Neural progenitor cell (in vitro differentiated cells): ENCODE data around the gene AEN.

Source experiments
- CTCF ChIP-seq: fragments of 200-600 bp; sonication (generic); IDR thresholded peaks from 2 replicates; pipeline ENCODE4 v1.5.1; 2017; ENCODE audit warnings: antibody characterized with exemption, mild to moderate bottlenecking
- EZH2phosphoT487 ChIP-seq: fragments of 200-600 bp; sonication (generic); IDR thresholded peaks from 2 replicates; pipeline ENCODE4 v1.6.1; 2017; ENCODE audit warnings: antibody characterized with exemption

GRCh38 chr15:88646951-88647350, 25.8 kb downstream of the AEN start:
- TF ChIP-seq CTCF (no peak), EZH2phosphoT487 (no peak)
